ENCODE measurements around the gene MKS1. TPM values are rescaled to one million over a fixed set of nuclear protein-coding genes. Genes with fewer than 3 reads are reported as not detected.
A peak's percentile ranks its signal among the peaks of the same experiment; 100 is the strongest.

The MKS1 gene
- total RNA-seq, 1 experiment from 2014 or later: 26.8 TPM

DNA sequence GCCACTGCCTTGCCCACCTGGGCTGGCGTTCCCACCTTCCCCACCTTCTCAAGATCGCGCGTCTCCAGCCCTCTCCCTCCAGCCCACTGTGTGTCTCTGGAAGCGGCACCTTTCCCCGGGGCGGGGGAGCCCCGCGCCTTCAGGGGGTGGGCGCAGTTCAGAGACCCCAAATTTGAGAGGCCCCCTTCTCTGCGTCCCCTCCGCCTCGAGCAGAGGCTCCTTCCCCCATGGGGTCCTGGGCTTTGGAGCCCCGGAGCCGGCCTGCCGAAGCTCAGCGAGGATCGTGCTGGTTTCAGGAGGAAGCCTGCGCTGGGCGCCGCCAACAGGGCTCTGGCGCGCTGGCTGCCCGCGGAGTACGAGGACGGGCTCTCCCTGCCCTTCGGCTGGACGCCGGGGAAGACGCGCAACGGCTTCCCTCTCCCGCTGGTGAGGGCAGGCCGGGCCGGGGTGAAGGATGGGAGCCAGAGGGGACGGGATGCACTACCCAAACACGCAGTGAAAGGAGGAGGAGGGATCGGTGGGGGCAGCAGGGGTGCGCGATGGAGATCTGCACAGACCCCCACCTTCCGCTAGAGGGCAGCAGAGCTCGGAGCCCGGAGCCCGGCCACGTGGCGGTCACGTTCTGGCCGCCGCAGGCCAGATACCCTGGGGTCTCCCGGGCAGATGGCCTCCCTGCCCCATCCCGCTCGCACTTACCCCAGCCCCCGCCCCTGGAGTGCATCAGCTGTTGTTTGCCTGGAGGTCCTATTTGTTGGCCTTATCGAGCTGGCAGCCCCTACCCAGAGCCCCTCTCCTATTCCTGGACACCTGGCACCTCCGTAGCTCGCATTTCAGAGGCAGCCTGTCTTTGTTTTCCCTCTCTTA is 30.4 kb upstream of the MKS1 start:
- DNase-seq: peak; percentile 97
- H3K27me3 ChIP-seq (ENCODE audit: control insufficient read depth, insufficient read depth, low read length): peaks cover 59% of the 10 kb centered on the region
- no peaks in the 10 kb centered on the region for H3K36me3 ChIP-seq (replicated peaks; ENCODE audit: control insufficient read depth, insufficient read depth, low read length)
- H3K4me3 ChIP-seq (ENCODE audit: insufficient read depth, low read depth, low read length): peak overlapping the region; percentile 30

DNA sequence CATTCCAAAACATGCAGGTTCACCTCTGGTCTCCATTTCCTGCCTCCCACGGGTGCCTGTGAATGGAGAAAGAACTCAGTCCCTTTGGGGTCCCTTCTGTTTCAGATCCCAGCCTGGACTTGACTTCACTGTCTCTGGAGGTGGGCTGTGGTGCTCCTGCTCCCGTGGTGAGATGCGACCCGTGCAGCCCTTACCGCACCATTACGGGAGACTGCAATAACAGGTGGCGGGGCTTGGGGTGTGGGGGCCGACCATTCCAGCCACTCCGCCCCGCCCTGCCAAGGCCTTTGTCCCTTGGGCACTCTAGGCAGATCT is 29.9 kb upstream of the MKS1 start:
- Histone ChIP-seq H3K4me3 (ENCODE audit: insufficient read depth, low read depth, low read length) (peak overlapping the region; percentile 30; the same call in 1 of the 2 replicates), H3K36me3 (replicated peaks; ENCODE audit: control insufficient read depth, insufficient read depth, low read length) (no peaks in the 10 kb centered on the region), H3K27me3 (ENCODE audit: control insufficient read depth, insufficient read depth, low read length) (peaks cover 61% of the 10 kb centered on the region)
- no peak for DNase-seq

DNA sequence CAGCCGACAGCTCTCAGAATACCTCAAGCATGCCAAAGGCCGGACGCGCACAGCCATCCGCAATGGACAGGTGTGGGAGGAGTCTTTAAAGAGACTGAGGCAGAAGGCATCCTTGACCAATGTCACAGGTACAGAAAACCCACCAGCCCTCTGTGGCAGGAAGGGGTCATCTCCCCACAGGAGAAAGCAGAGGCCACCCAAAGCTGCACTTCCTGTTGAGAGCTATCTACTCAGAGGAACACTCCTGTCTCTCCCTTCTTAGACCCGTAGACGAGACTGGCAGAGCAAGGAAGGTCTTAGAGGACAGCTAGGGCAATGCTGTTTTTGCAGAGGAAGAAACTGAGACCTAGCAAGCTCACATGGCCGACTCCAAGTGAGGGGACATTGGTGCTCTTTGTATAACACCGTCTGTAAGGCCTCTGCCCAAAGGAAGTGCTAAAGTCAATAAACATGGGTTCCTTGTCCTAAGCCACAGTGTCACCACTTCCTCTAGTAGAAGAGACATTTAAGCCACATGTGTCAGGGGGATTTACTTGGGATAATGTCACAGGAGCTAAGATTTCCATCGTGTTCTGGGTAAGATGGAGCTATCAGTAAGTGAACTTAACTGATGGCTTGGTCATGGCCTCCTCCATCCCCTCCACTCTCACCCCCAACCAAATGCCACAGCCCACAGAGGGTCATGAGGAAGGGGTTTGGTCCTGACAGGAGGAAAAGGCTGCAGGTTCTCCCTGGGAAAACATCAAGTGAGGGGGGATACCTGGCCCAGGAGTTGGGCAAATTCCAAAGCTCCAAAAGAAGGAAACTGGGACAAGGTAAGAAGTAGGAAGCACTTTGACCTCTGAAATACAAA is 28.7 kb upstream of the MKS1 start:
- no peaks in the 10 kb centered on the region for H3K36me3 ChIP-seq (replicated peaks; ENCODE audit: control insufficient read depth, insufficient read depth, low read length)
- H3K4me3 ChIP-seq (ENCODE audit: insufficient read depth, low read depth, low read length): no peak overlapping the region
- H3K27me3 ChIP-seq (ENCODE audit: control insufficient read depth, insufficient read depth, low read length): peaks cover 61% of the 10 kb centered on the region
- no peak for DNase-seq

- DNase-seq: no peak
- Histone ChIP-seq H3K36me3 (replicated peaks; ENCODE audit: control insufficient read depth, insufficient read depth, low read length) (no peaks in the 10 kb centered on the region), H3K4me3 (ENCODE audit: insufficient read depth, low read depth, low read length) (no peak overlapping the region), H3K27me3 (ENCODE audit: control insufficient read depth, insufficient read depth, low read length) (peaks cover 58% of the 10 kb centered on the region)
These were observed 27.7 kb upstream of the MKS1 start for GRCh38 chr17:58246781-58247180.

- no peak for DNase-seq
- Histone ChIP-seq H3K36me3 (replicated peaks; ENCODE audit: control insufficient read depth, insufficient read depth, low read length) (no peaks in the 10 kb centered on the region), H3K4me3 (ENCODE audit: insufficient read depth, low read depth, low read length) (no peak overlapping the region), H3K27me3 (ENCODE audit: control insufficient read depth, insufficient read depth, low read length) (peaks cover 52% of the 10 kb centered on the region)
These were observed 27.2 kb upstream of the MKS1 start for GRCh38 chr17:58246104-58246740.

- Histone ChIP-seq H3K36me3 (replicated peaks; ENCODE audit: control insufficient read depth, insufficient read depth, low read length) (no peaks in the 10 kb centered on the region), H3K27me3 (ENCODE audit: control insufficient read depth, insufficient read depth, low read length) (peaks cover 46% of the 10 kb centered on the region), H3K4me3 (ENCODE audit: insufficient read depth, low read depth, low read length) (no peak overlapping the region)
- DNase-seq: no peak
These were observed 26.5 kb upstream of the MKS1 start for GRCh38 chr17:58245428-58246103.

DNA sequence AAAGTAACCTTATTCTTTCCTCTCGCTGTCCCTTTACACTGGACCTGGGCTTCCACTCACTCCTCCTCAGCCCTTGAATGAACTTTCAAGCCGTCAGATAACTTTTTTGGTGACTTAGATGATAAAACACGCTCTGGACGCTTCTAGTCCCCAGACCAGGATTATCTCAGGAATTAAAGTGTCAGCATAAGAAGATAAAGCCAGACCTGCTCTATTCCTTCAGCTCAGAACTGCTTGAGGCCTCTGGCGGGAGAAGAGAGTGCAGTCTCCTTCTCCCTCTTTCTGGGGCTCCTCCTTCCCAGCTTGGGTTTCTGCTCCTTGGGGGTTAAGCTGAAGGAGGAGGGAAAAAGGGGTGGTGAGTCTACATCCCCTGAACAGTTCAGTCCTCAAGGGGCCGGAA is 25.9 kb upstream of the MKS1 start:
- no peak overlapping the region for H3K4me3 ChIP-seq (ENCODE audit: insufficient read depth, low read depth, low read length)
- no peak for DNase-seq
- no peaks in the 10 kb centered on the region for H3K36me3 ChIP-seq (replicated peaks; ENCODE audit: control insufficient read depth, insufficient read depth, low read length)
- peaks cover 40% of the 10 kb centered on the region for H3K27me3 ChIP-seq (ENCODE audit: control insufficient read depth, insufficient read depth, low read length)

DNA sequence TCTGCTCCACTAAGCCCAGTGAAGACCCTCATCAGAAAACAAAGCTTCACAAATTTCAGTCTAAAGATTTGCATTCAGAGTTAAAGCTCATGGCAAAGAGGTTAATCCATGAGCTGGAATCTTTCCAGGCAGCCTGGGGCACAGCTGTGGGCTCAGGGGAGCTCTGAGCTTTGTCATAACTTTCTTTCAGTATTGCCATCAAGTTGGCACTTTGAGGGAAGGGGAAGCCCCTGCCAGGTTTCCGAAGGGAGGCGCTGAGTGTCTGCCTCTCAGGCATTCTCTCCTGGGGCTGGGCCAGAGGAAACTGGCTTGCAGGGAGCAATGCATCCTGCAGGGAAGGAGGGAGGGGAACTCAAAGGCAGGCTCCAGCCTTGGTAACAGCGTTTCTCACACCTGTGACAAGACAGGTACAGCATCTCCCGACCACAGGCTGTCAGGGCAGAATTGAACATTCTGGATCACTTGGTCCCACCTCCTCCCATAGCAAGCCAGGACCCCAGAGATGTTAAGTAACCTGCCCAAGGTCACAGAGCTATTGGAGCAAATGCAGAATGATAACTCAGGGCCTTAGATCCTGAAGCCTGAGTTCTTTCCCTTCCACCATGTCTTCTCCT is 23.2 kb upstream of the MKS1 start:
- Histone ChIP-seq H3K4me3 (ENCODE audit: insufficient read depth, low read depth, low read length) (no peak overlapping the region), H3K27me3 (ENCODE audit: control insufficient read depth, insufficient read depth, low read length) (peaks cover 17% of the 10 kb centered on the region), H3K36me3 (replicated peaks; ENCODE audit: control insufficient read depth, insufficient read depth, low read length) (no peaks in the 10 kb centered on the region)
- peak; percentile 73 for DNase-seq

- no peak for DNase-seq
- Histone ChIP-seq H3K4me3 (ENCODE audit: insufficient read depth, low read depth, low read length) (no peak overlapping the region), H3K27me3 (ENCODE audit: control insufficient read depth, insufficient read depth, low read length) (peaks cover 12% of the 10 kb centered on the region), H3K36me3 (replicated peaks; ENCODE audit: control insufficient read depth, insufficient read depth, low read length) (no peaks in the 10 kb centered on the region)
These were observed 20.9 kb upstream of the MKS1 start for GRCh38 chr17:58239987-58240386.

GRCh38 chr17:58238147-58238634 is 19.1 kb upstream of the MKS1 start, which contains the start of gene LPO:
Gene LPO, plus strand, starts transcription at chr17:58238584. Its CDS starts 4,396 bp downstream, at chr17:58242980.
- H3K27me3 ChIP-seq (ENCODE audit: control insufficient read depth, insufficient read depth, low read length): peaks cover 9% of the 10 kb centered on the region
- no peak for DNase-seq
- no peaks in the 10 kb centered on the region for H3K36me3 ChIP-seq (replicated peaks; ENCODE audit: control insufficient read depth, insufficient read depth, low read length)
- H3K4me3 ChIP-seq (ENCODE audit: insufficient read depth, low read depth, low read length): no peak within 1 kb of the TSS

GRCh38 chr17:58236394-58236793 is 17.3 kb upstream of the MKS1 start:
- no peak for DNase-seq
- H3K27me3 ChIP-seq (ENCODE audit: control insufficient read depth, insufficient read depth, low read length): peaks cover 7% of the 10 kb centered on the region

DNA sequence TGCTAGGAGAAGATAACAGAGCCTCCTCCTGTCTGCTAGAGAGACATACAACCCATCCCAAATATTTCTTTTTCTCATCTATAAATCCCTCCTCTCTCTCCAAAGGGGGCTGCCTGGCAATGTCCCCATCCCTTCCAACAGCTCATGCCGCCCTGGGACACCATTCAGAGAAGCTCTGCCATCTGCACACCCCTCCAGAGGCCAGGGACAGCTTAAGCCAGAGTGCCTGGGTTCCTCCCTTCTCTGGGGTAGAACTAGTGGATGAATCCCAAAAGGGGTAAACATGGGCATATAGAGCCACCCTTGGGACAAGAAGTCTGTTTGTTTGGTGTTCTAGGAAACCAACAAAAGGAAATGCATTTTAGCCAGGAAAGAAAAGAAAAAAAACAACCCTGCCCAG is 16.8 kb upstream of the MKS1 start:
- H3K27me3 ChIP-seq (ENCODE audit: control insufficient read depth, insufficient read depth, low read length): peaks cover 7% of the 10 kb centered on the region
- no peak for DNase-seq

More at GRCh38 chr17:58236394-58236793, 17.3 kb upstream of the MKS1 start:
- H3K36me3 ChIP-seq (replicated peaks; ENCODE audit: control insufficient read depth, insufficient read depth, low read length): no peaks in the 10 kb centered on the region
- H3K4me3 ChIP-seq (ENCODE audit: insufficient read depth, low read depth, low read length): no peak overlapping the region

DNA sequence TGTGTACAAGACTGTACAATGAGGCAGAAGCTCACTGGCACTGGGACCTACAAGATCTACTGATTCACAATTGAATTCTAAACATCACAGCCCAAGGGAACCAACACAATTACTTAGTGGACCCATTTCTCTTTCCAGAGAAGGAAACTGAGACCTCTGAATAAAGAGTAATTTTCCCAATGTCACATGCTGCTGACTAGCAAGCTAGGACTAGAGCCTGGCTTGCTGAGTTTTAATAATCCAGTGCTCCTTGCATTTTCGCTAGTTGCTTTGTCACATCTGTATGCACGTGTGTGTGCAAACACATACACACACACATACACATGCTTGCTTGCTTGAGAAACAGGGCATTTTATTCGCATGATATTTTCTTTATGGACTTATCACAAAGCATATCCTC is 15.5 kb upstream of the MKS1 start:
- Histone ChIP-seq H3K36me3 (replicated peaks; ENCODE audit: control insufficient read depth, insufficient read depth, low read length) (no peaks in the 10 kb centered on the region), H3K4me3 (ENCODE audit: insufficient read depth, low read depth, low read length) (no peak overlapping the region), H3K27me3 (ENCODE audit: control insufficient read depth, insufficient read depth, low read length) (peaks cover 7% of the 10 kb centered on the region)
- DNase-seq: no peak

More for the DNA sequence above, 16.8 kb upstream of the MKS1 start:
- no peaks in the 10 kb centered on the region for H3K36me3 ChIP-seq (replicated peaks; ENCODE audit: control insufficient read depth, insufficient read depth, low read length)
- no peak overlapping the region for H3K4me3 ChIP-seq (ENCODE audit: insufficient read depth, low read depth, low read length)

DNA sequence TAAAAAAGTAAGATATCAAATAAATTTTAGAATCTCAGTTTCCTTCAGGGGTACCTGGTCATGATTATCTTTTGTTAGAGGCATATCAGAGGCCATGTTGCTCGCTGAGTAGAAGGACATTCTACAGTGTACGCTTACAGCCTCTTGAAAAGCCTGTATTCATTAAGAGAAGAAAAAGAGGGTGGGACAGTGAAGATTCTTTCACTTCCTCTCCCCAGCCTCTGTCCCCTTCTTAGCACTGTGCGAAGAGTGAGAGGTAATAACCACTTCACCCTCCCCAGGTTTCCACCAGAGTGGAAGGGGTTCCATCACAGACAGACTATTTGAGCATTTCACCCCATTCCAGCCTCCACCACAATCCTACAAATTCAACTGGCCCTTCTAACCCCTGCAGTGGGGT is 14.5 kb upstream of the MKS1 start:
- Histone ChIP-seq H3K4me3 (ENCODE audit: insufficient read depth, low read depth, low read length) (no peak overlapping the region), H3K27me3 (ENCODE audit: control insufficient read depth, insufficient read depth, low read length) (peaks cover 4% of the 10 kb centered on the region)
- no peak for DNase-seq

More for the DNA sequence above, 14.5 kb upstream of the MKS1 start:
- H3K36me3 ChIP-seq (replicated peaks; ENCODE audit: control insufficient read depth, insufficient read depth, low read length): no peaks in the 10 kb centered on the region

All from H7 (cell line).